Right atrium auricular region (tissue), 2 donors: ENCODE data around the gene WDR93. TPM values are rescaled to one million over a fixed set of nuclear protein-coding genes. Genes with fewer than 3 reads are reported as not detected.
A peak's percentile ranks its signal among the peaks of the same experiment; 100 is the strongest.

Source experiments
- DNase-seq: peaks from one replicate; pipeline ENCODE4 v3.0.0-alpha.2; 2019; ENCODE audit warnings: low spot score
- H3K27ac ChIP-seq, 2 donors: fragments of 200-600 bp; sonication (generic); 1 replicate in 1 of 2; 2 replicates in 1 of 2; pipeline ENCODE4 v1.5.1; 2016 to 2019
- H3K27me3 ChIP-seq, 2 donors: fragments of 200-600 bp; sonication (generic); one replicate each; pipeline versions ENCODE4 v1.5.1 to v1.6.0; 2017 to 2019
- H3K36me3 ChIP-seq: fragments of 200-600 bp; sonication (generic); one replicate; pipeline ENCODE4 v1.5.1; 2016
- H3K4me1 ChIP-seq, 2 donors: fragments of 200-600 bp; sonication (generic); one replicate each; pipeline versions ENCODE4 v1.5.1 to v1.6.0; 2017 to 2019
- H3K4me3 ChIP-seq, 2 donors: fragments of 200-600 bp; sonication (generic); 1 replicate in 1 of 2; 2 replicates in 1 of 2; pipeline ENCODE4 v1.5.1; 2017 to 2019; ENCODE audit warnings: mild to moderate bottlenecking in 1 of 2, moderate library complexity in 1 of 2
- H3K9me3 ChIP-seq, 2 donors: fragments of 200-600 bp; sonication (generic); one replicate each; pipeline ENCODE4 v1.5.1; 2019
- total RNA-seq, 2 donors: library from RNA; depleted of rRNA; stranded (reverse); fragments of >200 nt; gene quantifications; one replicate each; pipeline ENCODE4 v1.1.0, GENCODE V29; 2016
- TF ChIP-seq, protein P1 (sequence below), 2 donors: fragments of 200-600 bp; sonication (generic); IDR thresholded peaks; one replicate each; pipeline ENCODE4 v1.5.1; 2019; ENCODE audit warnings: antibody characterized with exemption in 2 of 2

The WDR93 gene
- total RNA-seq, 2 donors from 2014 or later = 0.20 TPM; not detected in 1

DNA sequence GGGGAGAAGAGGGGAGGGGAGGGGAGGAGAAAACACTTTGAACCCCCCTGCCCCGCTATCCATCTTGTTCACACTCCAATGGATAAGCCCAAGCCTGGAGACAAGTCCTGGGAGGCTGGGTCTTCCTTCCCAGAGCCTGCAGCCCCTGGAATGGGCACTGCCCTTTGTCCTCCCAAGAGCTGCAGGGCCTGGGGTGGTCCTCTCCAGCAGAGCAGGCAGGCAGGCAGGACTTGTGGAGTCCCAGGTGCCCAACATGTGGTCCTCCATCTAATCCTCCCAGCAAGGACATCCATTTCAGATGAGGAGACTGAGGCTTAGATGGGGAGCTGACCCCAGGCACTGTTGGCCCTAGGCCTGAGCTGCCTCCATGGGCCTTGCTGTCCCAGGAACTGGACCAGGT lies 75.1 kb downstream of the WDR93 start:
- no peak overlapping the region for H3K27ac ChIP-seq
- DNase-seq = no peak
- no peaks in the 10 kb centered on the region for H3K9me3 ChIP-seq
- H3K27me3 ChIP-seq = no peaks in the 10 kb centered on the region
- H3K36me3 ChIP-seq = no peaks in the 10 kb centered on the region
- no peaks in the 10 kb centered on the region for H3K4me1 ChIP-seq
- TF ChIP-seq, protein P1, sequence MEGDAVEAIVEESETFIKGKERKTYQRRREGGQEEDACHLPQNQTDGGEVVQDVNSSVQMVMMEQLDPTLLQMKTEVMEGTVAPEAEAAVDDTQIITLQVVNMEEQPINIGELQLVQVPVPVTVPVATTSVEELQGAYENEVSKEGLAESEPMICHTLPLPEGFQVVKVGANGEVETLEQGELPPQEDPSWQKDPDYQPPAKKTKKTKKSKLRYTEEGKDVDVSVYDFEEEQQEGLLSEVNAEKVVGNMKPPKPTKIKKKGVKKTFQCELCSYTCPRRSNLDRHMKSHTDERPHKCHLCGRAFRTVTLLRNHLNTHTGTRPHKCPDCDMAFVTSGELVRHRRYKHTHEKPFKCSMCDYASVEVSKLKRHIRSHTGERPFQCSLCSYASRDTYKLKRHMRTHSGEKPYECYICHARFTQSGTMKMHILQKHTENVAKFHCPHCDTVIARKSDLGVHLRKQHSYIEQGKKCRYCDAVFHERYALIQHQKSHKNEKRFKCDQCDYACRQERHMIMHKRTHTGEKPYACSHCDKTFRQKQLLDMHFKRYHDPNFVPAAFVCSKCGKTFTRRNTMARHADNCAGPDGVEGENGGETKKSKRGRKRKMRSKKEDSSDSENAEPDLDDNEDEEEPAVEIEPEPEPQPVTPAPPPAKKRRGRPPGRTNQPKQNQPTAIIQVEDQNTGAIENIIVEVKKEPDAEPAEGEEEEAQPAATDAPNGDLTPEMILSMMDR (IDR thresholded peaks at IDR 0.05) = no peak
- no peak overlapping the region for H3K4me3 ChIP-seq

DNA sequence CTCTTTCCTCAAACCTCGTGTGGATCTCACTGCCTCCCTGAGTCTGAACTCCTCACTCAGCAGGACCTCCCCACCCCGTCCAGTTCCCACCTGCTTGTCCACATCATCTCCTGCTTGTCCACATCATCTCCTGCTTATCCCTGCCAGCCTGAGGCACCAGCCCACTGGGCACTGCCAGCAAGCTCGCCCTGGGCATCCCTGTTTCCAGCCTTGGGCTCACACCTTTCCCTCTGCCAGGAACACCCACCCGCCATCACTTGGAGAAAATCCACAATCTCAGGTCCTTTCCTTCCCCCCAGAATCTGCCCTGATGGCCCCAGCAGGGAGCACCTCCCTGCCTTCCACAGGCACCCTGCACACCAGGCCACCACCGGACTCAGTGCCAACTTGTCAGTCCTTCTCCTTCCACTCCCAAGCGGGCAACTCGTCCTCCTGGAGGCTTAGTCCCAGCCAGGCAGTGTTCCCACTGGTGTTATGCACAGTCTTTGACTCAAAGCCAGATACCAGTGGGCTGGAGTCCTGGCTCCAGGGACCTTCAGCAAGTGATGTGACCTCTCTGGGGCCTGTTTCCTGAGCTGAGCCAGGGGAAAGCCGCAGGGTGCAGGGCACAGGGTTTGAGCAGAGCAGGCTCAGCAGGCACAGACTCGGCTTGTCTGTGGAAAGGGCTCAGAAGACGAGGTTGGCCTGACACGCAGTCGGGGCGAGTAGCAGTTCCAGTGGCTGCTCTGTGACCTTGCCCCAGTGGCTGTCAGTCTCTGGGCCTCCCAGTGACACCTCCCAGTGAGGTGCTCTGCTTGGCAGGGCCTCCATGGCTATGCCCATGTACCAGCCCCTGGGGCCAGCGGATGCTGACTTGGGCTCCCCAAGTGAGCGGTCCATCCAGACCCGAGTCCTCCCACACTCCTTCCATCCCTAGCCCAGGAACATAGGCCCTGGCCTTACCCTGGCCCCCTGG lies 76.0 kb downstream of the WDR93 start:
- DNase-seq = no peak
- Histone ChIP-seq H3K27me3 (no peaks in the 10 kb centered on the region), H3K4me3 (no peak overlapping the region), H3K4me1 (no peaks in the 10 kb centered on the region), H3K36me3 (no peaks in the 10 kb centered on the region), H3K27ac (no peak overlapping the region), H3K9me3 (no peaks in the 10 kb centered on the region)
- TF ChIP-seq, protein P1 (IDR thresholded peaks at IDR 0.05) = no peak

GRCh38 chr15:89767411-89767915 lies 76.9 kb downstream of the WDR93 start:
- no peaks in the 10 kb centered on the region for H3K36me3 ChIP-seq
- no peaks in the 10 kb centered on the region for H3K9me3 ChIP-seq
- no peak overlapping the region for H3K27ac ChIP-seq
- TF ChIP-seq, protein P1 (IDR thresholded peaks at IDR 0.05) = no peak
- H3K27me3 ChIP-seq = no peaks in the 10 kb centered on the region
- no peaks in the 10 kb centered on the region for H3K4me1 ChIP-seq
- DNase-seq = no peak
- H3K4me3 ChIP-seq = no peak overlapping the region

- H3K4me3 ChIP-seq = no peak overlapping the region
- H3K36me3 ChIP-seq = no peaks in the 10 kb centered on the region
- peak; percentile 69 for DNase-seq
- no peaks in the 10 kb centered on the region for H3K27me3 ChIP-seq
- H3K9me3 ChIP-seq = no peaks in the 10 kb centered on the region
- TF ChIP-seq, protein P1 (IDR thresholded peaks at IDR 0.05) = no peak
- H3K27ac ChIP-seq = no peak overlapping the region
- H3K4me1 ChIP-seq = no peaks in the 10 kb centered on the region
These were observed 77.5 kb downstream of the WDR93 start for GRCh38 chr15:89768071-89768500.

GRCh38 chr15:89769366-89769765 lies 78.8 kb downstream of the WDR93 start:
- H3K9me3 ChIP-seq = no peaks in the 10 kb centered on the region
- no peaks in the 10 kb centered on the region for H3K27me3 ChIP-seq
- no peak overlapping the region for H3K27ac ChIP-seq
- H3K4me3 ChIP-seq = no peak overlapping the region
- no peak for DNase-seq
- H3K36me3 ChIP-seq = no peaks in the 10 kb centered on the region
- TF ChIP-seq, protein P1 (IDR thresholded peaks at IDR 0.05) = no peak
- no peaks in the 10 kb centered on the region for H3K4me1 ChIP-seq
